HAP-1 (cell line): ENCODE results near the gene ZNF423.

ENCODE experiments used
- DNase-seq, 2 experiments: peaks; one replicate each; pipeline ENCODE4 v3.0.0-alpha.2; 2016 to 2020; ENCODE audit warnings: low spot score in 2 of 2
- H3K27me3 ChIP-seq: fragments of 250-450 bp; sonication (Bioruptor Pico); 2 replicates; pipeline ENCODE4 v1.5.1; 2020; ENCODE audit warnings: low read depth, mild to moderate bottlenecking, moderate library complexity
- H3K36me3 ChIP-seq: fragments of 250-450 bp; sonication (Bioruptor Pico); replicated peaks from 2 replicates; pipeline ENCODE4 v1.5.1; 2020; ENCODE audit warnings: mild to moderate bottlenecking
- H3K4me1 ChIP-seq: fragments of 250-450 bp; sonication (Bioruptor Pico); 2 replicates; pipeline ENCODE4 v1.5.1; 2020; ENCODE audit warnings: mild to moderate bottlenecking
- H3K4me3 ChIP-seq: fragments of 250-450 bp; sonication (Bioruptor Pico); 2 replicates; pipeline ENCODE4 v1.5.1; 2020; ENCODE audit warnings: mild to moderate bottlenecking, moderate library complexity
- H3K9me3 ChIP-seq: fragments of 250-450 bp; sonication (Bioruptor Pico); 2 replicates; pipeline ENCODE4 v1.5.1; 2020; ENCODE audit warnings: mild to moderate bottlenecking, moderate library complexity
- in situ Hi-C: fragments of 300-500 bp; cut with MboI; formaldehyde crosslinking; loops from 3 replicates; pipeline ENCODE4 v1.14.3; 2020; ENCODE audit warnings: low sequenced_read_pairs, inconsistent platforms, mixed read lengths

ZNF423 gene

GRCh38 chr16:49590166-49590871 lies 265.6 kb downstream of the ZNF423 start:
- no peaks in the 10 kb centered on the region for H3K36me3 ChIP-seq
- no peaks in the 10 kb centered on the region for H3K9me3 ChIP-seq
- H3K4me3 ChIP-seq, result no peak overlapping the region
- H3K4me1 ChIP-seq, result no peaks in the 10 kb centered on the region
- peak in 1 of 2 experiments; percentile 1 for DNase-seq
- in situ Hi-C loops, result loop anchor here (25.0 kb wide), 1 partner anchor 178 kb away; no protein-coding TSS in a partner anchor
- no peaks in the 10 kb centered on the region; the same call in 1 of the 2 replicates for H3K27me3 ChIP-seq

- no peaks in the 10 kb centered on the region for H3K4me1 ChIP-seq
- no peak for DNase-seq
- in situ Hi-C loops, result loop anchor here (25.0 kb wide), 1 partner anchor 177 kb away; no protein-coding TSS in a partner anchor
- H3K4me3 ChIP-seq, result no peak overlapping the region
- no peaks in the 10 kb centered on the region for H3K9me3 ChIP-seq
- H3K36me3 ChIP-seq, result no peaks in the 10 kb centered on the region
- H3K27me3 ChIP-seq, result no peaks in the 10 kb centered on the region; the same call in 1 of the 2 replicates
These were observed 266.3 kb downstream of the ZNF423 start for GRCh38 chr16:49589544-49590031.

- Histone ChIP-seq H3K4me3 (no peak overlapping the region), H3K27me3 (no peaks in the 10 kb centered on the region; the same call in 1 of the 2 replicates), H3K9me3 (no peaks in the 10 kb centered on the region), H3K4me1 (no peaks in the 10 kb centered on the region), H3K36me3 (no peaks in the 10 kb centered on the region)
- no peak for DNase-seq
- in situ Hi-C loops, result loop anchor here (25.0 kb wide), 1 partner anchor 177 kb away; no protein-coding TSS in a partner anchor
These were observed 267.1 kb downstream of the ZNF423 start for GRCh38 chr16:49588729-49589384.

GRCh38 chr16:49588026-49588425 lies 267.9 kb downstream of the ZNF423 start:
- no peak overlapping the region for H3K4me3 ChIP-seq
- no peaks in the 10 kb centered on the region; the same call in 1 of the 2 replicates for H3K27me3 ChIP-seq
- no peak for DNase-seq
- no peaks in the 10 kb centered on the region for H3K36me3 ChIP-seq
- H3K9me3 ChIP-seq, result no peaks in the 10 kb centered on the region
- in situ Hi-C loops, result loop anchor here (25.0 kb wide), 1 partner anchor 176 kb away; no protein-coding TSS in a partner anchor
- no peaks in the 10 kb centered on the region for H3K4me1 ChIP-seq

- H3K4me1 ChIP-seq, result no peaks in the 10 kb centered on the region
- no peaks in the 10 kb centered on the region for H3K36me3 ChIP-seq
- H3K9me3 ChIP-seq, result no peaks in the 10 kb centered on the region
- no peaks in the 10 kb centered on the region; the same call in 1 of the 2 replicates for H3K27me3 ChIP-seq
- in situ Hi-C loops, result loop anchor here (25.0 kb wide), 1 partner anchor 175 kb away; no protein-coding TSS in a partner anchor
- DNase-seq, result no peak
- no peak overlapping the region for H3K4me3 ChIP-seq
These were observed 268.4 kb downstream of the ZNF423 start for GRCh38 chr16:49587511-49587910.

GRCh38 chr16:49586466-49587450 lies 269.2 kb downstream of the ZNF423 start:
- Histone ChIP-seq H3K27me3 (no peaks in the 10 kb centered on the region; the same call in 1 of the 2 replicates), H3K4me3 (no peak overlapping the region), H3K4me1 (no peaks in the 10 kb centered on the region), H3K36me3 (no peaks in the 10 kb centered on the region), H3K9me3 (no peaks in the 10 kb centered on the region)
- DNase-seq, result no peak
- in situ Hi-C loops, result loop anchor here (25.0 kb wide), 1 partner anchor 174 kb away; no protein-coding TSS in a partner anchor

GRCh38 chr16:49585143-49585832 lies 270.6 kb downstream of the ZNF423 start:
- Histone ChIP-seq H3K4me3 (no peak overlapping the region), H3K36me3 (no peaks in the 10 kb centered on the region), H3K9me3 (no peaks in the 10 kb centered on the region), H3K4me1 (no peaks in the 10 kb centered on the region), H3K27me3 (no peaks in the 10 kb centered on the region; the same call in 1 of the 2 replicates)
- in situ Hi-C loops, result loop anchor here (25.0 kb wide), 1 partner anchor 173 kb away; no protein-coding TSS in a partner anchor
- no peak for DNase-seq

- in situ Hi-C loops, result loop anchor here (25.0 kb wide), 1 partner anchor 172 kb away; no protein-coding TSS in a partner anchor
- Histone ChIP-seq H3K27me3 (no peaks in the 10 kb centered on the region), H3K9me3 (no peaks in the 10 kb centered on the region), H3K4me3 (no peak overlapping the region), H3K36me3 (no peaks in the 10 kb centered on the region), H3K4me1 (no peaks in the 10 kb centered on the region)
- no peak for DNase-seq
These were observed 272.0 kb downstream of the ZNF423 start for GRCh38 chr16:49583911-49584310.

- no peaks in the 10 kb centered on the region for H3K4me1 ChIP-seq
- H3K36me3 ChIP-seq, result no peaks in the 10 kb centered on the region
- no peaks in the 10 kb centered on the region for H3K27me3 ChIP-seq
- H3K4me3 ChIP-seq, result no peak overlapping the region
- no peak for DNase-seq
- no peaks in the 10 kb centered on the region for H3K9me3 ChIP-seq
- in situ Hi-C loops, result loop anchor here (25.0 kb wide), 1 partner anchor 169 kb away; no protein-coding TSS in a partner anchor
These were observed 274.1 kb downstream of the ZNF423 start for GRCh38 chr16:49581630-49582298.

- in situ Hi-C loops, result loop anchor here (25.0 kb wide), 1 partner anchor 169 kb away; no protein-coding TSS in a partner anchor
- no peak for DNase-seq
- no peaks in the 10 kb centered on the region for H3K36me3 ChIP-seq
- H3K27me3 ChIP-seq, result no peaks in the 10 kb centered on the region
- no peaks in the 10 kb centered on the region for H3K9me3 ChIP-seq
- H3K4me1 ChIP-seq, result no peaks in the 10 kb centered on the region
- H3K4me3 ChIP-seq, result no peak overlapping the region
These were observed 275.1 kb downstream of the ZNF423 start for GRCh38 chr16:49580751-49581303.

GRCh38 chr16:49578435-49579024 lies 277.4 kb downstream of the ZNF423 start:
- Histone ChIP-seq H3K9me3 (no peaks in the 10 kb centered on the region), H3K4me1 (no peaks in the 10 kb centered on the region), H3K36me3 (no peaks in the 10 kb centered on the region), H3K27me3 (no peaks in the 10 kb centered on the region), H3K4me3 (no peak overlapping the region)
- DNase-seq, result no peak
- in situ Hi-C loops, result loop anchor here (25.0 kb wide), 1 partner anchor 166 kb away; no protein-coding TSS in a partner anchor
